Measurements from ENCODE around the gene UMODL1. TPM values are rescaled to one million over a fixed set of nuclear protein-coding genes. Genes with fewer than 3 reads are reported as not detected.

UMODL1 gene
- total RNA-seq, 1 experiment from 2014 or later: 0.20 TPM

DNA sequence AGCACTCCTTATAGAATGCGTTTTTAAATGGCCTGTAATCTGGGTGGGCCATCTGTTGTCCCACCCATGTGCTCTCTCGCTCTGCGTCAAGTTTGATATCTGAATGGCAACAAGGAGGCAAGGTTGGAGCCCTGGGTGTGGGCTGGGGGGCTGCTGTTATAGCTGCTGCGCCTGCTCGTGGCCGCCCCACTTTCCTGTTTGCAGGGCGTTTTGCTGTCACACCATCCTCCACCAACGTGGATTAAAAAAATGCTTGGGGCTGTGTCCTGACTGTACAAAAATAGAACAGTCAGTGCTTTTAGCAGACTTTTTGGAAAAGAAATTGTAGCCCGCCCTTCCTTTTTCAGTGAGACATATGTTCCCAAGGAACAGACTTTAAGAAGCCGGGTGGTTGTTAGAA lies 25.4 kb downstream of the UMODL1 start:
- Histone ChIP-seq H3K4me1 (peaks cover 17% of the 10 kb centered on the region), H3K36me3 (ENCODE audit: control insufficient read depth, insufficient read depth, low read length) (no peaks in the 10 kb centered on the region), H3K4me3 (ENCODE audit: low read depth, low read length) (no peak overlapping the region), H3K9me3 (no peaks in the 10 kb centered on the region), H3K27me3 (replicated peaks; ENCODE audit: control insufficient read depth, insufficient read depth, low read length) (no peaks in the 10 kb centered on the region)
- no peak for DNase-seq
- intact Hi-C loops (cut with micrococcal nuclease; ENCODE audit: unreplicated experiment): no loop called here
- Mint-ChIP-seq H3K36me3 (ENCODE audit: insufficient read depth, unreplicated experiment) (no peaks in the 10 kb centered on the region), H3K4me3 (ENCODE audit: unreplicated experiment) (no peak overlapping the region), H3K27me3 (ENCODE audit: insufficient read depth, unreplicated experiment) (no peaks in the 10 kb centered on the region), H3K4me1 (ENCODE audit: low read depth, unreplicated experiment) (peaks cover 7% of the 10 kb centered on the region), H3K9me3 (ENCODE audit: unreplicated experiment) (peaks cover 10% of the 10 kb centered on the region), H3K27ac (ENCODE audit: unreplicated experiment) (no peak overlapping the region)
- POLR2A ChIA-PET: no interaction called here
- CTCF ChIA-PET: no interaction called here
- BruUV-seq (replicated peaks): no TSS peak
- TF ChIP-seq, protein P1, sequence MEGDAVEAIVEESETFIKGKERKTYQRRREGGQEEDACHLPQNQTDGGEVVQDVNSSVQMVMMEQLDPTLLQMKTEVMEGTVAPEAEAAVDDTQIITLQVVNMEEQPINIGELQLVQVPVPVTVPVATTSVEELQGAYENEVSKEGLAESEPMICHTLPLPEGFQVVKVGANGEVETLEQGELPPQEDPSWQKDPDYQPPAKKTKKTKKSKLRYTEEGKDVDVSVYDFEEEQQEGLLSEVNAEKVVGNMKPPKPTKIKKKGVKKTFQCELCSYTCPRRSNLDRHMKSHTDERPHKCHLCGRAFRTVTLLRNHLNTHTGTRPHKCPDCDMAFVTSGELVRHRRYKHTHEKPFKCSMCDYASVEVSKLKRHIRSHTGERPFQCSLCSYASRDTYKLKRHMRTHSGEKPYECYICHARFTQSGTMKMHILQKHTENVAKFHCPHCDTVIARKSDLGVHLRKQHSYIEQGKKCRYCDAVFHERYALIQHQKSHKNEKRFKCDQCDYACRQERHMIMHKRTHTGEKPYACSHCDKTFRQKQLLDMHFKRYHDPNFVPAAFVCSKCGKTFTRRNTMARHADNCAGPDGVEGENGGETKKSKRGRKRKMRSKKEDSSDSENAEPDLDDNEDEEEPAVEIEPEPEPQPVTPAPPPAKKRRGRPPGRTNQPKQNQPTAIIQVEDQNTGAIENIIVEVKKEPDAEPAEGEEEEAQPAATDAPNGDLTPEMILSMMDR (IDR thresholded peaks at IDR 0.05; ENCODE audit: insufficient read depth in 1 of 2, low read depth in 1 of 2, low read length in 1 of 2, severe bottlenecking in 1 of 2, unreplicated experiment in 1 of 2): no peak

DNA sequence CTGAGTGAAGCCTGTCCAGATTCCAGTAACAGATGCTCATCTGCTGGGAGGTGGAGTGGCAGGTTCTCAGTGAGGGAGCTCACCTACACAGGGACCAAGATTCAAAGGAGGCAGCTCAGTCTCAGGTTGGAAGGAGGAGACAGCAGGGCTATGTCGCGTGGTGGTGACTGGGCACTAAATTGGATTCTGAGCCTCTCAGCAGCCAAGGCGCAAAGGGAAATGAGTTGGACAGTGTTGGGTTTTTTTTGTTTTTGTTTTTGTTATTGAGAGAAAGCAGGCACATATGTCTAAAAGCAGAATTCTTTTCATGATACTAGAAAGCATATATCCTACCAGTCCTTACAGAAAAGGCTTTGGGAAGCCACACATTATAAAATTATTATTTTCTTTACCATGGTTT lies 26.2 kb downstream of the UMODL1 start:
- DNase-seq: no peak
- Histone ChIP-seq H3K36me3 (ENCODE audit: control insufficient read depth, insufficient read depth, low read length) (no peaks in the 10 kb centered on the region), H3K4me3 (ENCODE audit: low read depth, low read length) (no peak overlapping the region), H3K9me3 (no peaks in the 10 kb centered on the region), H3K4me1 (peaks cover 24% of the 10 kb centered on the region), H3K27me3 (replicated peaks; ENCODE audit: control insufficient read depth, insufficient read depth, low read length) (no peaks in the 10 kb centered on the region)
- H3K4me1 Mint-ChIP-seq (ENCODE audit: low read depth, unreplicated experiment): peaks cover 14% of the 10 kb centered on the region
- peaks cover 10% of the 10 kb centered on the region for H3K9me3 Mint-ChIP-seq (ENCODE audit: unreplicated experiment)
- intact Hi-C loops (cut with micrococcal nuclease; ENCODE audit: unreplicated experiment): no loop called here
- POLR2A ChIA-PET: interaction anchor here (0.6 to 1.2 kb wide), 2 partner anchors 88 to 219 kb away, joined by 3 to 6 read pairs; no protein-coding TSS in a partner anchor
- H3K36me3 Mint-ChIP-seq (ENCODE audit: insufficient read depth, unreplicated experiment): no peaks in the 10 kb centered on the region
- CTCF ChIA-PET: no interaction called here
- BruUV-seq (replicated peaks): TSS peak; percentile 60
- TF ChIP-seq, protein P1 (IDR thresholded peaks at IDR 0.05; ENCODE audit: insufficient read depth in 1 of 2, low read depth in 1 of 2, low read length in 1 of 2, severe bottlenecking in 1 of 2, unreplicated experiment in 1 of 2): no peak
- no peaks in the 10 kb centered on the region for H3K27me3 Mint-ChIP-seq (ENCODE audit: insufficient read depth, unreplicated experiment)
- peak overlapping the region; percentile 22 for H3K27ac Mint-ChIP-seq (ENCODE audit: unreplicated experiment)
- H3K4me3 Mint-ChIP-seq (ENCODE audit: unreplicated experiment): no peak overlapping the region

DNA sequence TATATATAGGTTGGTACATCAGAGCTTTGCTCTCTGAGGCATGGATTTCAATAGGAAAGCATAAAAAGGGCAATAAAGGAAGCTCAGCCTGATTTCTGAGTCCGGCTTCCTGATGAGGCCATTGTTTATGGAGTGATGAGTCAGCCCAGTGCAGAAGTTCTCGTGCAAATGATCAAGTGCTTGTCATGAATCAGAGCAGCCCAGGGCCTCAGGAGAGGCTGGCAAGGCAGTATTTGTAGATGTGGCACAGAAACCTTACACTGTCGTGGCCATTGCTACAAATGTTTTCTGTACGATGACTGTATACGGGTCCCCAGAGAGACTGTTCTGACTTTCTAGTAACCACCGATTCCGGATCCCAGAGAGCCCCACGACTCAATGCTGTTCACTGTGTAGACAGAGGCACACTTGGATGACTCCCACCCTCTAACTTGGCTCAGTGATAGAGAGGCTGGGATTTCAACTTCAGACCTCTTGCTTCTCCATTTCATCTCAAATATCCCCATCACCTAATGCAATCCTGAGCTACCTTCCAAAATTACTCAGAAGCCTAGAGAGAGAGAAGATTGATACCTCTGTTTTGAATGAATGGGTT lies 26.8 kb downstream of the UMODL1 start:
- Mint-ChIP-seq H3K4me1 (ENCODE audit: low read depth, unreplicated experiment) (peaks cover 20% of the 10 kb centered on the region), H3K9me3 (ENCODE audit: unreplicated experiment) (peaks cover 10% of the 10 kb centered on the region), H3K27ac (ENCODE audit: unreplicated experiment) (peak overlapping the region; percentile 81), H3K27me3 (ENCODE audit: insufficient read depth, unreplicated experiment) (no peaks in the 10 kb centered on the region), H3K36me3 (ENCODE audit: insufficient read depth, unreplicated experiment) (no peaks in the 10 kb centered on the region), H3K4me3 (ENCODE audit: unreplicated experiment) (no peak overlapping the region)
- intact Hi-C loops (cut with micrococcal nuclease; ENCODE audit: unreplicated experiment): no loop called here
- no peaks in the 10 kb centered on the region for H3K27me3 ChIP-seq (replicated peaks; ENCODE audit: control insufficient read depth, insufficient read depth, low read length)
- H3K4me3 ChIP-seq (ENCODE audit: low read depth, low read length): no peak overlapping the region
- TF ChIP-seq, protein P1 (IDR thresholded peaks at IDR 0.05; ENCODE audit: insufficient read depth in 1 of 2, low read depth in 1 of 2, low read length in 1 of 2, severe bottlenecking in 1 of 2, unreplicated experiment in 1 of 2): no peak
- ChIA-PET CTCF (interaction anchor here (1.0 to 1.1 kb wide), 2 partner anchors 10 to 15 kb away, joined by 3 read pairs; no protein-coding TSS in a partner anchor), POLR2A (interaction anchor here (0.6 to 1.2 kb wide), 2 partner anchors 88 to 218 kb away, joined by 3 to 6 read pairs; no protein-coding TSS in a partner anchor)
- BruUV-seq (replicated peaks): no TSS peak
- DNase-seq: peak; percentile 41 to 69
- H3K4me1 ChIP-seq: peaks cover 31% of the 10 kb centered on the region
- H3K36me3 ChIP-seq (ENCODE audit: control insufficient read depth, insufficient read depth, low read length): no peaks in the 10 kb centered on the region; the same call in 1 of the 2 replicates
- no peaks in the 10 kb centered on the region for H3K9me3 ChIP-seq
